Measurements from ENCODE around the gene SPACA4.
"Not testable (repeated sequence)": the region's sequence is repeated elsewhere in the genome, so short reads cannot be mapped to it uniquely, and the experiment has no call there.

SPACA4 gene

DNA sequence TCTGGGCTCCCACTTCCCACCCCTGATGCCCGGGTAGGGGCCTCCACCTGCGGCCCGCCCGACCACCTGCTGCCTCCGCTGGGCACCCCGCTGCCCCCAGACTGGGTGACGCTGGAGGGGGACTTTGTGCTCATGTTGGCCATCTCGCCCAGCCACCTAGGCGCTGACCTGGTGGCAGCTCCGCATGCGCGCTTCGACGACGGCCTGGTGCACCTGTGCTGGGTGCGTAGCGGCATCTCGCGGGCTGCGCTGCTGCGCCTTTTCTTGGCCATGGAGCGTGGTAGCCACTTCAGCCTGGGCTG lies 22.7 kb downstream of the SPACA4 start:
- Mint-ChIP-seq H3K27me3 (ENCODE audit: low read depth) (no peaks in the 10 kb centered on the region), H3K9me3 (no peaks in the 10 kb centered on the region), H3K27ac (no peak overlapping the region), H3K4me3 (no peak overlapping the region), H3K4me1 (peaks cover 27% of the 10 kb centered on the region), H3K36me3 (ENCODE audit: low read depth) (no peaks in the 10 kb centered on the region)
- TF ChIP-seq, protein P1, sequence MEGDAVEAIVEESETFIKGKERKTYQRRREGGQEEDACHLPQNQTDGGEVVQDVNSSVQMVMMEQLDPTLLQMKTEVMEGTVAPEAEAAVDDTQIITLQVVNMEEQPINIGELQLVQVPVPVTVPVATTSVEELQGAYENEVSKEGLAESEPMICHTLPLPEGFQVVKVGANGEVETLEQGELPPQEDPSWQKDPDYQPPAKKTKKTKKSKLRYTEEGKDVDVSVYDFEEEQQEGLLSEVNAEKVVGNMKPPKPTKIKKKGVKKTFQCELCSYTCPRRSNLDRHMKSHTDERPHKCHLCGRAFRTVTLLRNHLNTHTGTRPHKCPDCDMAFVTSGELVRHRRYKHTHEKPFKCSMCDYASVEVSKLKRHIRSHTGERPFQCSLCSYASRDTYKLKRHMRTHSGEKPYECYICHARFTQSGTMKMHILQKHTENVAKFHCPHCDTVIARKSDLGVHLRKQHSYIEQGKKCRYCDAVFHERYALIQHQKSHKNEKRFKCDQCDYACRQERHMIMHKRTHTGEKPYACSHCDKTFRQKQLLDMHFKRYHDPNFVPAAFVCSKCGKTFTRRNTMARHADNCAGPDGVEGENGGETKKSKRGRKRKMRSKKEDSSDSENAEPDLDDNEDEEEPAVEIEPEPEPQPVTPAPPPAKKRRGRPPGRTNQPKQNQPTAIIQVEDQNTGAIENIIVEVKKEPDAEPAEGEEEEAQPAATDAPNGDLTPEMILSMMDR (IDR thresholded peaks at IDR 0.05; ENCODE audit: unreplicated experiment in 3 of 3) = no peak

DNA sequence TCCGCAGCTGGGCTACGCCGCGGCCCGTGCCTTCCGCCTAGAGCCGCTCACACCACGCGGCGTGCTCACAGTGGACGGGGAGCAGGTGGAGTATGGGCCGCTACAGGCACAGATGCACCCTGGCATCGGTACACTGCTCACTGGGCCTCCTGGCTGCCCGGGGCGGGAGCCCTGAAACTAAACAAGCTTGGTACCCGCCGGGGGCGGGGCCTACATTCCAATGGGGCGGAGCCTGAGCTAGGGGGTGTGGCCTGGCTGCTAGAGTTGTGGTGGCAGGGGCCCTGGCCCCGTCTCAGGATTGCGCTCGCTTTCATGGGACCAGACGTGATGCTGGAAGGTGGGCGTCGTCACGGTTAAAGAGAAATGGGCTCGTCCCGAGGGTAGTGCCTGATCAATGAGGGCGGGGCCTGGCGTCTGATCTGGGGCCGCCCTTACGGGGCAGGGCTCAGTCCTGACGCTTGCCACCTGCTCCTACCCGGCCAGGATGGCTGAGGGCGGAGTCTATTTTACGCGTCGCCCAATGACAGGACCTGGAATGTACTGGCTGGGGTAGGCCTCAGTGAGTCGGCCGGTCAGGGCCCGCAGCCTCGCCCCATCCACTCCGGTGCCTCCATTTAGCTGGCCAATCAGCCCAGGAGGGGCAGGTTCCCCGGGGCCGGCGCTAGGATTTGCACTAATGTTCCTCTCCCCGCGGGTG lies 23.2 kb downstream of the SPACA4 start:
- Mint-ChIP-seq H3K4me3 (peak overlapping the region; percentile 56 to 71 (median 57)), H3K4me1 (peaks cover 32% of the 10 kb centered on the region), H3K27me3 (ENCODE audit: low read depth) (no peaks in the 10 kb centered on the region), H3K27ac (peak overlapping the region; percentile 53 to 87 (median 71)), H3K36me3 (ENCODE audit: low read depth) (no peaks in the 10 kb centered on the region), H3K9me3 (no peaks in the 10 kb centered on the region)
- TF ChIP-seq, protein P1 (IDR thresholded peaks at IDR 0.05; ENCODE audit: unreplicated experiment in 3 of 3) = no peak

DNA sequence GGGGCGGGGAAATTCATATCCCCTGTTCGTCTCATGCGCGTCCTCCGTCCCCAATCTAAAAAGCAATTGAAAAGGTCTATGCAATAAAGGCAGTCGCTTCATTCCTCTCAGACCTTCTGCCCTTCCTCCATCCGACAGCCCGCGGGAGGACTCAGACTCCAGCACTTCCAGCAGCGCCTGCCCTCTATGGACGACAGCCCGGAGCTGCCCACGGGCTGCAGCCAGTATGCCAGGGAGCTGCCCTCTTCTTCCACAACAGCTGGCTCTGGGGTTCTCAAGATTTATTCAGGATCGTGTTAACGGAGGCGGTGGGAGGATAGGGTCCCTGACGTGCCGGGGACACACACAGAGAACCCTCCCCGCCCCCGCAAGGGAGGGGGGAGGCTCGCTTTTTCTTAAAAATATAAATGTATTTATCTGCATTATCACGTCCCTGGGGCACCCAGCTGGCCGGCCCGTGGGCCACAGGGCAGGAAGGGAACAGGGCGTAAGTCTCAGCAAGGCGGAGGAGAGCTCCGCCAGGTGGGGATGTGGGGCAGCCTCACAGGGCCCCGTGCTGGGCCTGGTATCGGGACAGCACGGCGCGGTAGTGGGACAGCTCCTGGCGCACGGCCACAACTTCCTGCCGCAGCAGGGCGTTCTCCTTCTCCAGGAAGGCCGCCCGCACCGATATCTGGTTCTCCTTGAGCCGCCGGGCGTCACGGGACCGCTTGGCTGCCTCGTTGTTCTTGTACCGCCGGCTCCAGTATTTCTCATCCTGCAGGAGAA lies 23.9 kb downstream of the SPACA4 start:
- Mint-ChIP-seq H3K4me3 (peak overlapping the region; percentile 56 to 71 (median 57)), H3K36me3 (ENCODE audit: low read depth) (no peaks in the 10 kb centered on the region), H3K27me3 (ENCODE audit: low read depth) (no peaks in the 10 kb centered on the region), H3K27ac (peak overlapping the region; percentile 53 to 87 (median 71)), H3K9me3 (no peaks in the 10 kb centered on the region), H3K4me1 (peaks cover 30% of the 10 kb centered on the region)
- TF ChIP-seq, protein P1 (IDR thresholded peaks at IDR 0.05; ENCODE audit: unreplicated experiment in 3 of 3) = peak in 1 of 3 experiments; percentile 33

- Mint-ChIP-seq H3K36me3 (ENCODE audit: low read depth) (no peaks in the 10 kb centered on the region), H3K9me3 (no peaks in the 10 kb centered on the region), H3K4me1 (peaks cover 33% of the 10 kb centered on the region), H3K27me3 (ENCODE audit: low read depth) (no peaks in the 10 kb centered on the region), H3K27ac (peak overlapping the region in 1 of 3 experiments; percentile 87), H3K4me3 (no peak overlapping the region)
- TF ChIP-seq, protein P1 (IDR thresholded peaks at IDR 0.05; ENCODE audit: unreplicated experiment in 3 of 3) = no peak
Measured at GRCh38 chr19:48631225-48631624, 24.7 kb downstream of the SPACA4 start.

GRCh38 chr19:48632286-48632685 lies 25.7 kb downstream of the SPACA4 start:
- not testable (repeated sequence) for H3K27me3 Mint-ChIP-seq (ENCODE audit: low read depth); H3K9me3 Mint-ChIP-seq; H3K36me3 Mint-ChIP-seq (ENCODE audit: low read depth)
- peak overlapping the region in 2 of 3 experiments; percentile 37 to 53 for H3K4me3 Mint-ChIP-seq
- peak overlapping the region in 2 of 3 experiments; percentile 28 to 72 for H3K27ac Mint-ChIP-seq
- H3K4me1 Mint-ChIP-seq = peaks cover 33% of the 10 kb centered on the region

DNA sequence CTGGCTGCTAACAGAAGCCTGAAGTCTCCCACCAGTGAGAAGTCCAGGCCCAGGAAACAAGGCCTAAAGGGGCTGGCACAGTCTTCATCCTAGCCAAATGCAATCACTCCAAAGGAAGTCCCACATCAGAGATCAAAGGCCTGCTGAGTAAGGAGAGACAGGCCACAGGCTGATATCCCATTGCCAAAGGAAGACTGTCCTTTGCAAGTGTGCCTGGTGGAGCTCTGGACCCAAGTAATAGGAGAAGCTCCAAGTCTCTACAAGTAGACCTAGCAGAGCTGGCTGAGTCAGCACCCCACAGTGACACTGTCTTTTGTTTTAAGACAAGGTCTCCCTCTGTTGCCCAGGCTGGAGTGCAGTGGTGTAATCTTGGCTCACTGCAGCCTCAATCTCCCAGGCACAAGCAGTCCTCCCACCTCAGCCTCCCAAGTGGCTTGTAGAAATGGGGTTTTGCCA lies 26.2 kb downstream of the SPACA4 start:
- Mint-ChIP-seq H3K27ac (peak overlapping the region in 2 of 3 experiments; percentile 28 to 72), H3K9me3 (no peaks in the 10 kb centered on the region), H3K4me3 (peak overlapping the region; percentile 16 to 53 (median 37)), H3K4me1 (peaks cover 33% of the 10 kb centered on the region), H3K27me3 (ENCODE audit: low read depth) (no peaks in the 10 kb centered on the region), H3K36me3 (ENCODE audit: low read depth) (no peaks in the 10 kb centered on the region)
- TF ChIP-seq, protein P1 (IDR thresholded peaks at IDR 0.05; ENCODE audit: unreplicated experiment in 3 of 3) = no peak
